GM18519 (cell line): ENCODE data around the gene OLFM1.
"Not testable (repeated sequence)": the region's sequence is repeated elsewhere in the genome, so short reads cannot be mapped to it uniquely, and the experiment has no call there.

Experiments used
- ATAC-seq: cut with Tn5 transposase; IDR thresholded peaks from one replicate; pipeline ENCODE4 v1.9.1; 2021; ENCODE audit warnings: mild to moderate bottlenecking, moderate library complexity; ENCODE audit not compliant: unreplicated experiment, low FRiP score

OLFM1 gene

GRCh38 chr9:135146766-135147473, 59.5 kb downstream of the OLFM1 start:
- no peak for ATAC-seq

- no peak for ATAC-seq
Observed at GRCh38 chr9:135147474-135147805, 60.0 kb downstream of the OLFM1 start.

- ATAC-seq = no peak
Observed at GRCh38 chr9:135147938-135148337, 60.5 kb downstream of the OLFM1 start.

- no peak for ATAC-seq
Observed at GRCh38 chr9:135148386-135148785, 60.9 kb downstream of the OLFM1 start.

- ATAC-seq = not testable (repeated sequence)
Observed at GRCh38 chr9:135149901-135150300, 62.4 kb downstream of the OLFM1 start.

GRCh38 chr9:135150981-135151380, 63.5 kb downstream of the OLFM1 start:
- no peak for ATAC-seq

- no peak for ATAC-seq
Observed at GRCh38 chr9:135151757-135152613, 64.5 kb downstream of the OLFM1 start.

GRCh38 chr9:135152614-135153334, 65.3 kb downstream of the OLFM1 start:
- ATAC-seq = no peak

- no peak for ATAC-seq
Observed at GRCh38 chr9:135154050-135154615, 66.7 kb downstream of the OLFM1 start.

GRCh38 chr9:135155396-135155795, 67.9 kb downstream of the OLFM1 start:
- ATAC-seq = no peak

- no peak for ATAC-seq
Observed at GRCh38 chr9:135156525-135157510, 69.3 kb downstream of the OLFM1 start.

- no peak for ATAC-seq
Observed at GRCh38 chr9:135157856-135158563, 70.5 kb downstream of the OLFM1 start.

GRCh38 chr9:135158564-135158937, 71.1 kb downstream of the OLFM1 start:
- ATAC-seq = no peak

- no peak for ATAC-seq
Observed at GRCh38 chr9:135159801-135160200, 72.3 kb downstream of the OLFM1 start.

- no peak for ATAC-seq
Observed at GRCh38 chr9:135160862-135161261, 73.4 kb downstream of the OLFM1 start.

- not testable (repeated sequence) for ATAC-seq
Observed at GRCh38 chr9:135162599-135162998, 75.1 kb downstream of the OLFM1 start.

GRCh38 chr9:135163023-135163780, 75.7 kb downstream of the OLFM1 start:
- no peak for ATAC-seq

- ATAC-seq = no peak
Observed at GRCh38 chr9:135164036-135164435, 76.6 kb downstream of the OLFM1 start.
